HepG2 (cell line): ENCODE measurements around the gene CDH23. TPM values are rescaled to one million over a fixed set of nuclear protein-coding genes. Genes with fewer than 3 reads are reported as not detected.

Experiments
- ATAC-seq: fragments of 200-7000 bp; cut with Tn5 transposase; 3 replicates; pipeline ENCODE4 v1.9.1; 2020; ENCODE audit warnings: mild to moderate bottlenecking, moderate library complexity
- BruUV-seq: library from RNA; stranded (reverse); fragments of 400-500 nt; replicated peaks from 2 replicates; lab custom pipeline; 2021; lab: Mats Ljungman, UMichigan
- CTCF ChIA-PET: fragments of 300-600 bp; formaldehyde crosslinking; extraction: SDS; loops from one replicate; lab custom pipeline; 2021; ENCODE audit warnings: low total read pairs, inconsistent platforms, low intra/inter-chr PET ratio; lab: Yijun Ruan, JAX
- POLR2A ChIA-PET: fragments of 350-600 bp; sonication (Branson Sonifier 250); formaldehyde crosslinking; loops from one replicate; lab custom pipeline; 2020; ENCODE audit warnings: antibody characterized with exemption, inconsistent platforms; lab: Yijun Ruan, JAX
- DNase-seq: peaks from one replicate; pipeline ENCODE4 v3.0.0-alpha.2; 2015; ENCODE audit warnings: low spot score
- FAIRE-seq: peaks from 3 replicates; lab custom pipeline; 2011; peaks lifted over from hg19 to GRCh38; lab: Jason Lieb, UNC
- H2AFZ ChIP-seq: one replicate; pipeline ENCODE4 v1.6.1; 2011; ENCODE audit warnings: low read length, inconsistent platforms
- H3K27ac ChIP-seq: fragments of 300-600 bp; 3 replicates; pipeline ENCODE4 v1.8.0; 2011; ENCODE audit warnings: mixed run types, mild to moderate bottlenecking, mixed read lengths, low read length, inconsistent platforms; ENCODE audit not compliant: insufficient read depth; ENCODE audit errors: extremely low read length
- H3K27me3 ChIP-seq, 2 experiments: fragments of 200-600 bp in 1 of 2; 2 replicates in 1 of 2; 3 replicates in 1 of 2; pipeline versions ENCODE4 v1.6.0 to v1.8.0; 2011; ENCODE audit warnings: low read length in 2 of 2, mild to moderate bottlenecking in 2 of 2, moderate library complexity in 2 of 2, inconsistent platforms in 1 of 2; ENCODE audit not compliant: insufficient read depth in 2 of 2, control insufficient read depth in 1 of 2
- H3K36me3 ChIP-seq, 2 experiments: fragments of 200-600 bp in 1 of 2; replicated peaks in 1 of 2; 2 replicates in 1 of 2; 3 replicates in 1 of 2; pipeline versions ENCODE4 v1.5.1 to v1.8.0; 2011; ENCODE audit warnings: low read length in 2 of 2, inconsistent platforms in 1 of 2; ENCODE audit not compliant: insufficient read depth in 2 of 2, control insufficient read depth in 1 of 2
- H3K4me1 ChIP-seq: 2 replicates; pipeline ENCODE4 v1.5.1; 2012; ENCODE audit warnings: low read length, inconsistent platforms; ENCODE audit not compliant: insufficient read depth
- H3K4me2 ChIP-seq: 2 replicates; pipeline ENCODE4 v1.6.0; 2011; ENCODE audit warnings: low read depth, low read length, inconsistent platforms
- H3K4me3 ChIP-seq, 3 experiments: fragments of 200-600 bp in 1 of 3; sonication (generic), shearing (Covaris generic) in 1 of 3; replicated peaks in 1 of 3; 2 replicates each; pipeline ENCODE4 v1.5.1; 2011 to 2016; ENCODE audit warnings: low read length in 3 of 3, inconsistent platforms in 2 of 3, low read depth in 2 of 3, mild to moderate bottlenecking in 2 of 3, control low read depth in 1 of 3, mixed read lengths in 1 of 3; ENCODE audit not compliant: insufficient read depth in 1 of 3
- H3K79me2 ChIP-seq: one replicate; pipeline ENCODE4 v1.6.1; 2011; ENCODE audit warnings: low read length, inconsistent platforms; ENCODE audit not compliant: insufficient read depth
- H3K9ac ChIP-seq: 2 replicates; pipeline ENCODE4 v1.6.0; 2011; ENCODE audit warnings: mild to moderate bottlenecking, low read depth, low read length, inconsistent platforms; ENCODE audit not compliant: insufficient read depth
- H3K9me3 ChIP-seq: 2 replicates; pipeline ENCODE4 v1.5.1; 2012; ENCODE audit warnings: mild to moderate bottlenecking, low read length
- H4K20me1 ChIP-seq: 2 replicates; pipeline ENCODE4 v1.6.0; 2011; ENCODE audit warnings: inconsistent platforms, mild to moderate bottlenecking, low read length, moderate library complexity; ENCODE audit not compliant: insufficient read depth
- ATF4 ChIP-seq, 2 experiments: fragments of 450-650 bp in 1 of 2; sonication (generic) in 1 of 2; formaldehyde crosslinking; IDR thresholded peaks; 2 replicates each; pipeline versions ENCODE4 v1.5.0 to v1.8.0; 2020 to 2022; ENCODE audit warnings: mild to moderate bottlenecking in 1 of 2, missing genetic modification reagents in 1 of 2
- CHD4 ChIP-seq: fragments of 200-600 bp; sonication (generic); IDR thresholded peaks from 2 replicates; pipeline ENCODE4 v1.7.0; 2017; ENCODE audit warnings: mild to moderate bottlenecking, low read length, borderline replicate concordance
- CTCF ChIP-seq: sonication (generic); formaldehyde crosslinking; IDR thresholded peaks from 2 replicates; pipeline ENCODE4 v1.5.0; 2020; ENCODE audit warnings: mild to moderate bottlenecking, missing genetic modification reagents, moderate library complexity
- EP300 ChIP-seq, 3 experiments: sonication (generic) in 1 of 3; formaldehyde crosslinking in 1 of 3; IDR thresholded peaks; 2 replicates each; pipeline versions ENCODE4 v1.5.1 to v1.6.1; 2011 to 2020; ENCODE audit warnings: low read depth in 2 of 3, low read length in 2 of 3, borderline replicate concordance in 1 of 3, improper control_type of control experiment in 1 of 3, mild to moderate bottlenecking in 1 of 3, missing genetic modification reagents in 1 of 3, moderate library complexity in 1 of 3
- FOXK1 ChIP-seq: sonication (generic); formaldehyde crosslinking; IDR thresholded peaks from 2 replicates; pipeline ENCODE4 v1.4.0; 2020; ENCODE audit warnings: low read depth, missing genetic modification reagents, borderline replicate concordance
- HMGA1 ChIP-seq: sonication (generic); formaldehyde crosslinking; conservative IDR thresholded peaks from 2 replicates; pipeline ENCODE4 v1.4.0; 2020; ENCODE audit warnings: missing genetic modification reagents
- IRF2 ChIP-seq: IDR thresholded peaks from 2 replicates; pipeline ENCODE4 v1.6.1; 2018; ENCODE audit warnings: missing genetic modification reagents, missing compliant biosample characterization
- MYNN ChIP-seq: sonication (generic); formaldehyde crosslinking; IDR thresholded peaks from 2 replicates; pipeline ENCODE4 v1.4.0; 2020; ENCODE audit warnings: mild to moderate bottlenecking, low read depth, missing genetic modification reagents
- NFKB2 ChIP-seq: sonication (generic); formaldehyde crosslinking; IDR thresholded peaks from 2 replicates; pipeline ENCODE4 v1.4.0; 2020; ENCODE audit warnings: missing genetic modification reagents, borderline replicate concordance
- RELA ChIP-seq: sonication (generic); formaldehyde crosslinking; IDR thresholded peaks from 2 replicates; pipeline ENCODE4 v1.4.0; 2020; ENCODE audit warnings: missing genetic modification reagents
- REXO4 ChIP-seq: sonication (generic); formaldehyde crosslinking; IDR thresholded peaks from 2 replicates; pipeline ENCODE4 v1.8.0; 2022; ENCODE audit warnings: missing genetic modification reagents, mild to moderate bottlenecking, borderline replicate concordance
- SNAPC5 ChIP-seq: sonication (generic); formaldehyde crosslinking; IDR thresholded peaks from 2 replicates; pipeline ENCODE4 v1.8.1; 2023; ENCODE audit warnings: mild to moderate bottlenecking, missing genetic modification reagents, borderline replicate concordance
- SP2 ChIP-seq: sonication (generic); formaldehyde crosslinking; IDR thresholded peaks from 2 replicates; pipeline ENCODE4 v1.5.1; 2020; ENCODE audit warnings: mild to moderate bottlenecking, missing genetic modification reagents
- TCF12 ChIP-seq, 2 experiments: fragments of 450-650 bp in 1 of 2; sonication (generic) in 1 of 2; formaldehyde crosslinking in 1 of 2; IDR thresholded peaks; 2 replicates each; pipeline versions ENCODE4 v1.6.1 to v1.8.0; 2017 to 2022; ENCODE audit warnings: antibody characterized with exemption in 1 of 2, mild to moderate bottlenecking in 1 of 2, missing genetic modification reagents in 1 of 2, moderate library complexity in 1 of 2
- ZNF235 ChIP-seq: sonication (generic); formaldehyde crosslinking; IDR thresholded peaks from 2 replicates; pipeline ENCODE4 v1.8.1; 2023; ENCODE audit warnings: mild to moderate bottlenecking, missing genetic modification reagents, borderline replicate concordance
- ZNF275 ChIP-seq: sonication (generic); formaldehyde crosslinking; IDR thresholded peaks from 2 replicates; pipeline ENCODE4 v1.8.0; 2022; ENCODE audit warnings: missing genetic modification reagents, mild to moderate bottlenecking, inconsistent platforms, borderline replicate concordance
- ZNF510 ChIP-seq: sonication (generic); formaldehyde crosslinking; IDR thresholded peaks from 2 replicates; pipeline ENCODE4 v1.4.0; 2020; ENCODE audit warnings: low read depth, mild to moderate bottlenecking, missing genetic modification reagents
- ZNF589 ChIP-seq: sonication (generic); formaldehyde crosslinking; conservative IDR thresholded peaks from 2 replicates; pipeline ENCODE4 v1.8.0; 2022; ENCODE audit warnings: mild to moderate bottlenecking, moderate library complexity, missing genetic modification reagents
- ZNF775 ChIP-seq: sonication (generic); formaldehyde crosslinking; IDR thresholded peaks from 2 replicates; pipeline ENCODE4 v1.4.0; 2020; ENCODE audit warnings: missing genetic modification reagents, mild to moderate bottlenecking, moderate library complexity, borderline replicate concordance
- WGBS: methylation state at CpG from one replicate; pipeline ENCODE4 v1.1.6; 2017; ENCODE audit warnings: low lambda C conversion rate; 5-methylcytosine and 5-hydroxymethylcytosine counted together
- in situ Hi-C: cut with HindIII; loops from 2 replicates; pipeline ENCODE4 v1.10.0; 2017; ENCODE audit warnings: low pct_unique_long_range_greater_than_20kb; ENCODE audit not compliant: extremely low pct_ligation_motif_present
- intact Hi-C: fragments of 100-400 bp; cut with micrococcal nuclease; formaldehyde crosslinking; loops from one replicate; pipeline ENCODE4 v1.10.0; 2022; ENCODE audit not compliant: unreplicated experiment
- polyA plus RNA-seq, 8 experiments: library from polyadenylated mRNA; depleted of rRNA in 3 of 8; stranded (reverse) in 7 of 8; unstranded in 1 of 8; fragments of >200 nt; fragmentation: Illumina TruSeq in 4 of 8; extraction: Trizol in 4 of 8; gene quantifications; 2 replicates each; pipeline versions ENCODE4 v1.2.1 to v1.2.3, GENCODE V29; 2011 to 2016; ENCODE audit warnings: low read depth in 4 of 8, missing spikeins in 1 of 8, mixed read lengths in 1 of 8; ENCODE audit not compliant: insufficient read depth in 1 of 8
- total RNA-seq, 5 experiments: library from RNA; depleted of rRNA; stranded (reverse); fragments of >200 nt; fragmentation: Illumina TruSeq; extraction: Trizol; gene quantifications; 2 replicates each; pipeline ENCODE4 v1.2.3, GENCODE V29; 2016; ENCODE audit warnings: low read depth in 1 of 5

The CDH23 gene
- total and polyA plus RNA-seq, 2 of the 13 experiments (the other 11 are each of a cell fraction or from before 2014, with no cell fraction given), result 0.13 TPM; not detected in 1

GRCh38 chr10:71392292-71392691, 4.4 kb upstream of the CDH23 start:
- H3K4me1 ChIP-seq, result peaks cover 19% of the 10 kb centered on the region
- no peak overlapping the region for H3K27ac ChIP-seq
- intact Hi-C loops, result no loop called here
- no peaks in the 10 kb centered on the region for H3K36me3 ChIP-seq
- POLR2A ChIA-PET, result no interaction called here
- H3K4me3 ChIP-seq, result no peak overlapping the region
- DNase-seq (no peak), FAIRE-seq (no peak), ATAC-seq (peak; percentile 76)
- peaks cover 0 to 27% of the 10 kb centered on the region in 2 experiments; a peak in 4 of 5 replicates for H3K27me3 ChIP-seq
- H2AFZ ChIP-seq, result no peak overlapping the region
- H3K79me2 ChIP-seq, result no peaks in the 10 kb centered on the region
- H4K20me1 ChIP-seq, result no peaks in the 10 kb centered on the region
- CTCF ChIA-PET, result no interaction called here
- no peaks in the 10 kb centered on the region for H3K9me3 ChIP-seq
- H3K4me2 ChIP-seq, result 0 out of 2 replicates have a peak overlapping the region, but pooled peaks have one; percentile 5
- TF ChIP-seq FOXK1 (CRISPR knock-in tag) (no peak), ZNF275 (CRISPR knock-in tag) (no peak), ZNF775 (CRISPR knock-in tag) (no peak), HMGA1 (CRISPR knock-in tag) (no peak), ZNF235 (CRISPR knock-in tag) (no peak), ZNF589 (CRISPR knock-in tag) (no peak), CHD4 (no peak), EP300 (IDR thresholded peaks at IDR 0.05; ENCODE audit: low read depth in 2 of 2, low read length in 2 of 2) (no peak), EP300 (CRISPR knock-in tag; IDR thresholded peaks at IDR 0.05; ENCODE audit: borderline replicate concordance) (no peak), RELA (CRISPR knock-in tag) (no peak), ZNF510 (CRISPR knock-in tag) (no peak), SNAPC5 (CRISPR knock-in tag) (no peak), REXO4 (CRISPR knock-in tag) (no peak), SP2 (no peak), ATF4 (CRISPR knock-in tag; IDR thresholded peaks at IDR 0.05) (no peak), NFKB2 (CRISPR knock-in tag) (no peak), MYNN (CRISPR knock-in tag) (no peak), TCF12 (IDR thresholded peaks at IDR 0.05) (no peak), TCF12 (CRISPR knock-in tag; IDR thresholded peaks at IDR 0.05) (no peak), IRF2 (CRISPR knock-in tag) (no peak), CTCF (CRISPR knock-in tag) (no peak)
- no TSS peak for BruUV-seq
- in situ Hi-C loops, result no loop called here
- WGBS, result 10% methylated on average over 1 of the region's 1 CpG
- H3K9ac ChIP-seq, result no peak overlapping the region
